Umbilical cord (tissue), 2 donors: ENCODE data around the gene TM4SF1. TPM values are rescaled to one million over a fixed set of nuclear protein-coding genes. Genes with fewer than 3 reads are reported as not detected.

Source experiments
- DNase-seq: peaks from one replicate; pipeline ENCODE4 v3.0.0-alpha.2; 2015; ENCODE audit warnings: low spot score
- total RNA-seq: library from RNA; depleted of rRNA; stranded (reverse); fragments of >200 nt; gene quantifications from one replicate; pipeline ENCODE4 v1.2.3, GENCODE V29; 2014; ENCODE audit warnings: low replicate concordance; ENCODE audit not compliant: insufficient read depth

TM4SF1 gene, protein sequence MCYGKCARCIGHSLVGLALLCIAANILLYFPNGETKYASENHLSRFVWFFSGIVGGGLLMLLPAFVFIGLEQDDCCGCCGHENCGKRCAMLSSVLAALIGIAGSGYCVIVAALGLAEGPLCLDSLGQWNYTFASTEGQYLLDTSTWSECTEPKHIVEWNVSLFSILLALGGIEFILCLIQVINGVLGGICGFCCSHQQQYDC
- total RNA-seq: 28.2 TPM

DNA sequence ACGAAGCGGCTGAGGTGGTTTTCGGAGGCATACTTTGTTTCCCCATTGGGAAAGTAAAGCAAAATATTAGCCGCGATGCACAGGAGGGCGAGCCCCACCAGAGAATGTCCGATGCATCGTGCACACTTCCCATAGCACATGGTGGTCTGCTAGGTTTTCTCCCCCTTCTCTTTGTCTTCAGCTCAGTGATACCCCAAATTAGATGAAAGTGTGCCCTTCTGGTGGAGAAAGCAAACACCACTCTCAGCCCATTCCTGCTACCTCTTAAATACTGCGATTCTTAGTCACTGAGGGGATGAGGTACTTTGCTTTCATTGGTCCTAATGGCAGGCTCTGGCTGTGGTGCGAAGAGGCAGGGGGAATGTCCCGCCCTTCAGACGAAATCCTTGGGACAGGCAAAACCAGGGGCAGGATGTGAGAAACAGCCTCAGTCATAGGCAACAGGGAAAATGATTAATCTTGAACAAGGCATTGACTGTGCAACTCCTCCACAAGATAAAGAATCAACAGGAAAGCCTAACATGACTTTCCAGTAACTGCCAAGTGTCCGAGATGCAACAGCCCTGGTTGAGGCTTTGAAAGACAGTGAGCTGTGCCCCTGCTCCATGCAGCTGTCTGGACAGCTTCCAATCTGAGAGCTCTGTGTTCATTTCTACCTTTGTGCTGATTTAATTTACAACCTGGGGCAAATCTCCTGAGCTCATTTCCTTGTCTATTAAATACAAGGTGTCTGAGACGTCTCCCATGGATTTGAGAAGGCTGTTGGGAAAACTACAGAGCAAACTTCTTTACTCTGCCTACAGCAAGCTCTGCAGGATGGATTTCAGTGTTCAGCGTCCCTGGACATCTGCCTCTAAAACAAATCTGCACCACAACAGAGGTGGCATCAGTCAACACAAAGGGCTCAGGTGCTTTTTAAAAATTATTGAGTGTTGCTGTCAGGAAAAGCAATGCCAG lies at the start of gene TM4SF1:
Gene TM4SF1 (minus strand): TSS at position 242 of the 957 bp plus-strand sequence. CDS start 102 bp downstream, at position 140.
- DNase-seq: peak; percentile 72

GRCh38 chr3:149426325-149426724 lies 48.9 kb upstream of the TM4SF1 start:
- DNase-seq: no peak

GRCh38 chr3:149424918-149425317 lies 47.5 kb upstream of the TM4SF1 start:
- DNase-seq: no peak

GRCh38 chr3:149421764-149422163 lies 44.3 kb upstream of the TM4SF1 start:
- DNase-seq: no peak

DNA sequence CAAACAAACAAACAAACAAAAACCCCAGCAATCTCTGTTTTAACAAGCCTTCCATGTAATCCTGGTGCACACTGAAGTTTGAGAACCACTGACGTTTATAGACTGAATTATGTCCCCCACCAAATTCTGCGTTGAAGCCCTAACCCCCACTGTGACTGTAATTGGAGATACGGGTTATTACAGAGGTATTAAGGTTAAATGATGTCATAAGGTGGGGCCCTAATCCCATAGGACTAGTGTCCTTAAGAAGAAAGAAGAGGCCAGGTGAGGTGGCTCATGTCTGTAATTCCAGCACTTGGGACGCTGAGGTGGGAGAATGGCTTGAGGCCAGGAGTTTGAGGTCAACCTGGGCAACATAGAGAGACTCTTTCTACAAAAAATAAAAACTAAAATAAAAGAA lies 42.4 kb upstream of the TM4SF1 start:
- DNase-seq: no peak

GRCh38 chr3:149417727-149418126 lies 40.3 kb upstream of the TM4SF1 start:
- no peak for DNase-seq

DNA sequence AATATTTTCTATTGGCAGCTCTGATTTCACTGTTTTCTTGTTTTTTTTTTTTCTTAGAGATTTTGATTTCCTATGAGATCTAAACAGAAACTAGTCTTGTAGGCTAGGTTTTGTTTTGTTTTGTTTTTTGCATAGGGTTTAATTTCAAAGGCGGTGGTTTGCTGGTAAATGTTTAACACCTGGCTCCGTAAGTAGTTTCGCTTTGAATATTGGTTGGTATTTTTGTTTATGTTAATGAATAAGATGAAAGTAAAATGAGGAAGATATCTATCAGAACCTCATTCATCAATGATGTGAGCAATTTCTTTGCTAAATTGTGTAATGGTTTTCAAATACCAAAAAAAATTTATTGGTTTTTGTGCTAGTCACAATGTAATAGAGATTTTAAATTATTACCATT lies 39.7 kb upstream of the TM4SF1 start:
- no peak for DNase-seq

DNA sequence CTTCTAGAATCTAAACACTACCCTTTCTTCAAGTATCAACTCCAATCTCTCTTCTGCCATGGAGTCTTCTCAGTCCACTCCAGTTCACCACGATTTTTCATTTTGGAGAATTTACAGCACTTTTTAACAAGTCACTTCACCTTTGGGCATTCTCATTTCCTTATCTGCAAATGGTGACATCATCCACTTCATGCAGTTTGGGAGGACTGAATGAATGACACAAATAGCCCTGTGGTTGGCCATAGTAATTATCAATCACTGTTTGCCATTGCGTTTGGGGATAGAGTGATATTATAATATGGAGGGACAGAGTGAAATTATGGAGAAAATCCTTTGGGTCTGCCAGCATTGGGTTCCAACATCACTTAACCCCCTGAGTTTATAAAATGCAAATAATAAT lies 38.0 kb upstream of the TM4SF1 start:
- DNase-seq: no peak

DNA sequence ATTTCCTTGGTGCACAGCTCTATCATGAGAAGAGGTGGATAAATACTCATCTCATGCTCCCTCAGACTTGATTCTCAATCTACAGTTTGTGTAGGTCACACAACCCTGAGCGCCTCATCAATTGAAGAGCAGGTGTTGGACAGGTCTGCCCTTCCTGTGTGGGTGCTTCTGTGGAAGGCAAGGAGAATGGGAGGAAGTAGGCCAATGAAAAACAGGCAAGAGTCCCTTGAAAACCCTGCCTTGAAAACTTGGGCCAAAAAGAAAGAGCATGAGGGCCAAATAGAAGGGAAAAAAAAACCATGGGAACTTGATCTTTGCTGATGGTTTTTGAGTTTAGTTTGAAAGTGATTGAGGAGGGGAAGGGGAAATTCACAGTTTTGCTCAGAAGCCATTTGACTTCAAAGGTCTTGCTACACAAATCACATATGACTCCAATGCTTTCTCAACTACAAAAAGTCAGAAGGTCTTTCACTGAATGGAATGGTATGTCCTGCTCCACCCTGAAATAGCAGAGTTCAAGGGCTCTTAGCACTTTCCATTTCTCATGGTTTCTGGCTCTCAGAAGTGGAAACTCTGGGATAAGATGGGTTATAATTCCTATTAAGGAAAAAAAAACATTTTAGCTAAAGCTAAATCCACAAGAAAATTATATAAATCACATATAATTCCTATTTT lies 37.2 kb upstream of the TM4SF1 start:
- DNase-seq: peak; percentile 42

- DNase-seq: no peak
Observed at GRCh38 chr3:149411583-149411982, 34.1 kb upstream of the TM4SF1 start.

DNA sequence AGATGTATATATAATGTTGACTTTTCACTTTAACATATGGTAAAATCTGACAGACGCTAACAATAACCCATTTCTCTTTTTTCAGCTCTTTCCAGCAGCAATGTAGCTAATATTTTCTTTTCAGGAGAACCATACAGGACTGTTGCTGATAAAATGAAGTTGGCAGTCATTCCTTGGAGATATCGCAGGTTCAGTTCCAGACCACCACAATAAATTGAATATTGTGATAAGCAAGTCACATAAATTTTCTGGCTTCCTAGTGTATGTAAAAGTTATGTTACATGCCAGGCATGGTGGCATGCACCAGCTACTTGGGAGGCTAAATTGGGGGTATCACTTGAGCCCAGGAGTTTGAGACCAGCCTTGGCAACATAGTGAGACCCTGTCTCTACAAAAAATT lies 31.9 kb upstream of the TM4SF1 start:
- DNase-seq: no peak

DNA sequence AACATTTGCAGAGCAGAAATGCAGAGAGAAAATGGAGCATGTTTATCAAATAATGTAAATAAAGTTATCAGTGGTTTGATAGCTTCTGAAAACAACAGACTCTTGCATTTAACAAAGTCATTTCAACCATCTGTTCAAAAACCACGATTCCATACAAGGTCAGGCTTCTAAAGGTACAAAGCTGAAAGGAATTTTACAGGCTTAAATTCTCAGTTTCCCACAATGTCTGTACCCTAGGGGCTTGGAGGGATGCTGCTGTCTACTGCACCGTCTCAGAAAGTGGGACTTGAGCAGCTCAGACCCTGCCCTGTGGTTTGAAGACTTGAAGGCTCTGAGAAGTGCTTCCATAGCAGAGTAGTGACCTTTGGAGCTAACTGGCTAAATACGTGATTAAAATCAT lies 30.4 kb upstream of the TM4SF1 start:
- DNase-seq: no peak

DNA sequence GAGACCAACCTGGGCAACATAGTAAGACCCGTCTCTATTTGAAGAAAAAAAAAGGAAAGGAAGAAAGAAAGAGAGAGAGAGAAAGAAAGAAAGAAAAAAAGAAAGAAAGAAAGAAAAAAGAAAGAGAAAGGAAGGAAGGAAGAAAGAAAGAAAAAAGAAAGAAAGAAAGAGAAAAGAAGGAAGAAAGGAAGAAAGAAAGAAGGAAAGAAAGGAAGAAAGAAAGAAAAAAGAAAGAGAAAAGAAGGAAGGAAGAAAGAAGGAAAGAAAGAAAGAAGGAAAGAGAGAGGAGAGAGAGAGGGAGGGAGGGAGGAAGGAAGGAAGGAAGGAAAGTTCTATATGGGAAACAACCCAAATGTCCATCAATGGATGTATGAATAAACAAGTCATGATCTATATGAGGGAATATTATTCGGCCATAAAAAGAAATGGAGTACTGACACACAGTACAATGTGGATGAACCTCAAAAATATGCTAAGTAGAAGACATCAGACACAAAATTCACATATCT lies 28.8 kb upstream of the TM4SF1 start:
- DNase-seq: no peak

DNA sequence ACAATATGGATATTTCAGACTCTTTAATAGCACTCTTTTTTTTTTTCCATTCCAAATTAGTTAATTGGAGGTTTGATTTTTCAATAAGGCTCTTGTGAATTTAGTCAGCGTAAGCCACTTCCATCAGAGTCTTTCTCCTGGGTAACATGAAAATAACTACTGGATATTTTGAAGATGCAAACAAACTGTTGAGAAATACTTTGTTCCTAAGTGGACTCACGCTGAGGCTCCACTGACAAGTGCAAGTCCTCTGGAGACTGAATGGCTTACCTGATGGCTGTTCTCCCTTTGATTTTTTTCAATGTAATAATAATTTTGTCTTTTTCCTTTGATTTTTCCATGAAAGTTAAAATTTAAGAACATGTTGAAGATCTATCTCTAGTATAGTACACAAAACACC lies 26.0 kb upstream of the TM4SF1 start:
- no peak for DNase-seq

- no peak for DNase-seq
Observed at GRCh38 chr3:149402481-149402880, 25.0 kb upstream of the TM4SF1 start.

GRCh38 chr3:149401926-149402310 lies 24.5 kb upstream of the TM4SF1 start:
- no peak for DNase-seq

DNA sequence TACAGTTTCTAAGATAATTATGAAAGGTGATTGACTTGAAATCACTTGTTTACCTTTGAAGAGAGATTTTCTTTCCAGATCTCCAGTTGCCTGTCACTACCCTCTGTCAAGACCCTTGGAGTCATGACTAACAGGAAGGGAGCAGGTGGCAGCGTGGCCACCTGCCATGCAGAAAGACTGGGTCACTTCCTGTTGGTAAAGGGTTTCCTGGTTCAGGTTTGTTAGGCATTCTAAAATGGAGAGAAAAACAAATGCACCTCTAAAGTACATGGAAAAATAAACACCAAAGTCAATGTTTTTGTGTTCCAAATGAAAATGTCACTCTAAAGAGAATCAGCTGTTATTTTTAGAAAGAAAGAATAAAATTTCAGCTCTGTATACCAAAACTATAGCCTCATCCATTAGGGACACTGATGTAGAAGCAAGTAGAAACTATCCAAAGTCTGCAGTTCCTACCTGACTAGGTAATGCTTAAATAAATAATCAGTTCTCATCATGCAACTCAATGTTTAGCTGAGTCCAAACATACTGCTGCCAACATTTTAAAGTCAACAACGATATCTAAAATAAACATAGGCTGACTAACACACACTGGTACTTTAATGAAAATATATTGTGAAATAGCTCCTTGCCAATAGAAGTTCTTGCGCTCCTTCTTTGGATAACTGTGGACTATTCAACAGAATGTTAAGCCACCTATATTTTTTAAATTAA lies 23.9 kb upstream of the TM4SF1 start:
- no peak for DNase-seq

GRCh38 chr3:149400645-149401044 lies 23.2 kb upstream of the TM4SF1 start:
- no peak for DNase-seq

DNA sequence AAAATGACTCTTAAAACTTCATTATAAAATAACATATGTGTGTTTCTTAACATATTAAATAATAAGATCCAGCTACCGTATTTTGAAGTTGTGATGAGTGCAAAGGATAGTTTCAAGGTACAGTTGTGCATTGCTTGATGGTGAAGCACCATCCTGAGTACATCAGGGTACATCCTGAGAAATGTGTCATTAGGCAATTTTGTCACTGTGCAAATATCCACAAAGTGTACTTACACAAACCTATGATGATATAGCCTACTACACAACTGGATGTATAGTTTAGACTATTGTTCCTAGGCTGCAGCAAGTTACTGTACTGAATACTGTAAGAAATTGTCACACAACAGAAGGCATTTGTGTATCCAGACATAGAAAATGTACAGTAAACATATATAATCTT lies 20.8 kb upstream of the TM4SF1 start:
- DNase-seq: no peak

GRCh38 chr3:149397528-149397927 lies 20.1 kb upstream of the TM4SF1 start:
- no peak for DNase-seq

GRCh38 chr3:149396476-149396875 lies 19.0 kb upstream of the TM4SF1 start:
- DNase-seq: no peak
